ENCODE results near the gene BRPF3. TPM values are rescaled to one million over a fixed set of nuclear protein-coding genes. Genes with fewer than 3 reads are reported as not detected.
A peak's percentile ranks its signal among the peaks of the same experiment; 100 is the strongest.

BRPF3 gene
- total and polyA plus RNA-seq, 9 of the 15 experiments (the other 6 are each of a cell fraction or from before 2014, with no cell fraction given), result 2.2 to 19.3 (median 8.0) TPM

GRCh38 chr6:36216559-36216958 is 20.0 kb downstream of the BRPF3 start:
- peaks cover 7 to 21% of the 10 kb centered on the region in 2 experiments for H3K4me1 ChIP-seq (replicated peaks in 1 of 2; ENCODE audit: control insufficient read depth in 2 of 2, insufficient read depth in 2 of 2, low read length in 2 of 2)
- ChIA-PET CTCF (ENCODE audit: low intra/inter-chr PET ratio) (no interaction called here), POLR2A (interaction anchor here (0.6 to 2.9 kb wide), 9 partner anchors 8 to 1266 kb away, joined by 3 to 17 read pairs (median 4); partner anchors contain the start of gene BRPF3)
- H3K9ac ChIP-seq (ENCODE audit: insufficient read depth in 1 of 2, low read depth in 2 of 2, low read length in 2 of 2), result no peak overlapping the region
- peaks cover 8% of the 10 kb centered on the region for H3K9me1 ChIP-seq (ENCODE audit: control insufficient read depth, insufficient read depth, low read length)
- no peak overlapping the region for H3K4me3 ChIP-seq
- no TSS peak for BruUV-seq (replicated peaks)
- H3K36me3 ChIP-seq (ENCODE audit: control insufficient read depth, insufficient read depth, low read length), result peaks cover 66% of the 10 kb centered on the region
- H3K79me2 ChIP-seq (ENCODE audit: control insufficient read depth, insufficient read depth, low read length), result no peaks in the 10 kb centered on the region
- FAIRE-seq (no peak), ATAC-seq (peak; percentile 11), DNase-seq (ENCODE audit: extremely low read depth in 1 of 4, low spot score in 3 of 4) (peak in 1 of 4 experiments; percentile 28)
- no peaks in the 10 kb centered on the region for H3K27me3 ChIP-seq (ENCODE audit: control insufficient read depth in 2 of 2, insufficient read depth in 2 of 2, low read length in 2 of 2)
- H3K9me3 ChIP-seq (replicated peaks; ENCODE audit: control insufficient read depth, insufficient read depth, low read depth, low read length), result no peaks in the 10 kb centered on the region
- WGBS (ENCODE audit: insufficient coverage, low coverage, missing lambda C conversion rate), result 69% methylated on average over 2 of the region's 2 CpGs
- in situ Hi-C loops (cut with MboI), result no loop called here
- no peak for TF ChIP-seq HDAC2 (IDR thresholded peaks at IDR 0.05)
- TF ChIP-seq USF1 (CRISPR knock-in tag; IDR thresholded peaks at IDR 0.05), result no peak
- no peak for TF ChIP-seq PCBP2 (IDR thresholded peaks at IDR 0.05; ENCODE audit: low read depth, low read length, poor library complexity, severe bottlenecking)
- peak; percentile 78 for TF ChIP-seq NFIC (IDR thresholded peaks at IDR 0.05)
- TF ChIP-seq, protein P1, sequence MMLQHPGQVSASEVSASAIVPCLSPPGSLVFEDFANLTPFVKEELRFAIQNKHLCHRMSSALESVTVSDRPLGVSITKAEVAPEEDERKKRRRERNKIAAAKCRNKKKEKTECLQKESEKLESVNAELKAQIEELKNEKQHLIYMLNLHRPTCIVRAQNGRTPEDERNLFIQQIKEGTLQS (IDR thresholded peaks at IDR 0.05), result peak; percentile 58; the same call in 1 of the 2 replicates
- TF ChIP-seq, protein P1 (CRISPR knock-in tag; conservative IDR thresholded peaks at IDR 0.05), result no peak
- 0 out of 2 replicates have a peak, but pooled peaks have one; percentile 10 for TF ChIP-seq NFE2 (IDR thresholded peaks at IDR 0.05; ENCODE audit: low read depth)
- no peak for TF ChIP-seq STAT5B (CRISPR knock-in tag; IDR thresholded peaks at IDR 0.05)
- TF ChIP-seq PTBP1 (IDR thresholded peaks at IDR 0.05; ENCODE audit: low read depth, low read length), result no peak
- TF ChIP-seq RNF2 (IDR thresholded peaks at IDR 0.05), result no peak
- no peak for TF ChIP-seq MAFK (IDR thresholded peaks at IDR 0.05; ENCODE audit: low read length)
- no peak for TF ChIP-seq ARID2 (IDR thresholded peaks at IDR 0.05)
- TF ChIP-seq FOSL1 (tag; conservative IDR thresholded peaks at IDR 0.05), result peak; percentile 68; the same call in 1 of the 2 replicates
- peaks cover 9% of the 10 kb centered on the region; the same call in 1 of the 2 replicates for H4K20me1 ChIP-seq (replicated peaks; ENCODE audit: control insufficient read depth, insufficient read depth, low read length)
- no peak overlapping the region for H2AFZ ChIP-seq (ENCODE audit: low read depth, low read length)
- intact Hi-C loops (cut with micrococcal nuclease), result no loop called here
- H3K27ac ChIP-seq (ENCODE audit: extremely low read depth, low read depth, low read length), result no peak overlapping the region
- no peak overlapping the region for H3K4me2 ChIP-seq (ENCODE audit: insufficient read depth, low read length)
